Measurements from ENCODE around the gene RADIL.

The RADIL gene

DNA sequence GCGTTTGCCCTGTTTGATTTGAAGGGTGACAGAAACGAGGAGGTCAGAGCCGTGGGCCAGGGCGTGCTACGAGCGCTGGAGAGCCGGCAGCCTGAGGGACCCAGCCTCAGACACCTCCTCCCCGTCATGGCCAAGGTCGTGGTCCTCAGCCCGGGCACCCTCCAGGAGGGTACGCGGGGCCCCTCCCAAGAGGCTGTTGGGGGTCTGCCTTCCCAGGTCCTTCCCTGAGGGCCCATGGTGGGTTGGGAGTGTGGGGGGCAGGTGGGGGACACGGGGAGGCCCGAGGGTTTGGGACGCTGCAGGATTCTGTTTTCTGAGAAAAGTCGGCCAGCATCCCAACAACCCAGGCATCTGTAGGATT lies 100.2 kb downstream of the RADIL start:
- TF ChIP-seq, protein P1, sequence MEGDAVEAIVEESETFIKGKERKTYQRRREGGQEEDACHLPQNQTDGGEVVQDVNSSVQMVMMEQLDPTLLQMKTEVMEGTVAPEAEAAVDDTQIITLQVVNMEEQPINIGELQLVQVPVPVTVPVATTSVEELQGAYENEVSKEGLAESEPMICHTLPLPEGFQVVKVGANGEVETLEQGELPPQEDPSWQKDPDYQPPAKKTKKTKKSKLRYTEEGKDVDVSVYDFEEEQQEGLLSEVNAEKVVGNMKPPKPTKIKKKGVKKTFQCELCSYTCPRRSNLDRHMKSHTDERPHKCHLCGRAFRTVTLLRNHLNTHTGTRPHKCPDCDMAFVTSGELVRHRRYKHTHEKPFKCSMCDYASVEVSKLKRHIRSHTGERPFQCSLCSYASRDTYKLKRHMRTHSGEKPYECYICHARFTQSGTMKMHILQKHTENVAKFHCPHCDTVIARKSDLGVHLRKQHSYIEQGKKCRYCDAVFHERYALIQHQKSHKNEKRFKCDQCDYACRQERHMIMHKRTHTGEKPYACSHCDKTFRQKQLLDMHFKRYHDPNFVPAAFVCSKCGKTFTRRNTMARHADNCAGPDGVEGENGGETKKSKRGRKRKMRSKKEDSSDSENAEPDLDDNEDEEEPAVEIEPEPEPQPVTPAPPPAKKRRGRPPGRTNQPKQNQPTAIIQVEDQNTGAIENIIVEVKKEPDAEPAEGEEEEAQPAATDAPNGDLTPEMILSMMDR (IDR thresholded peaks at IDR 0.05; ENCODE audit: insufficient read depth, missing control alignments) = no peak
- DNase-seq (ENCODE audit: insufficient read length, low spot score) (no peak), FAIRE-seq (no peak)

DNA sequence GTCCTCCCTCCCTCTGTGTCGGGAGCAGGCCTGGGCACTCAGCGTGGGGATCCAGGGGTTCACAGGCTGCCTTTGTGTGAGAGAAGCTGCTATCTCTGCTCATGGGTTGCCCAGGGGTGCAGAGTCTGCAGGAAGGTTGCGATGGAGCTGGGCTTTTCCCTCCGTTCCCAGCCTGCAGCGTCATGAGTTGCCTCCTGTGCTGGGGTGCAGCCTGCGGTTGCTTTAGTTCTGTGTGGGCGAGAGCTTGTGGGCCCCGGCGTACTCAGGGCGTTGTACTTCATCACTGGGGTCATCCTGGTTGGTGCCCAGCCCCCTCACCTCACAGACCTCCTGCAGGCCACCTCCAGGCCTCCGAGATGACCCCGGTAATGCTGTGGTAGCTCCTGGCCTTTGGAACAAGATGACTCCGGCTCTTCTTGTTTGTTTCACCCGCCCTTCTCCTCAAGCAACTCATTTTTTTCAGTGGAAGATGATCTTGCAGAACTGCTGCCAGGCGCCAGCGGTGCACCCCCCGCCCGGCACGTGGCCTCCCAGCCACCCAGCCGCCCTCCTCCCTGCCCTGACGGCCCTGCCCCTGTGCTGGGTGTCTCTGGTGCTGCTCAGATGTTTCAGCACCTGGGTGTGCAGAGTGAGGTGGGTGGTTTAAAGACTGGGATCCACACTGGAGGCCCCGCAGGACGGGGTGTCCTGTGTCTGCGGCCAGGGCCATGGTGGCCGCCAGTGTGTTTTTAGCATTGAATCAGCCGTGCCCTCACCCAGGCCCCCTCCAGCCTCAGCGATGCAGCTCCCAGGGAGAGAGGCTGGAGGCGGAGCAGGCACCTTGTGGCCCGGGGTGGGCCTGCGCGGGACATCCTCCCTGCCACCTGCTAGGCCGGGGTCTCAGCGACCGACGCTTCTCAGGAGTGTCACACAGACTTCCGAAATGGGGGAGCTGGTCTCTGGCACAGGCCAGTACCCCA lies 100.9 kb downstream of the RADIL start:
- FAIRE-seq = no peak
- TF ChIP-seq, protein P1 (IDR thresholded peaks at IDR 0.05; ENCODE audit: insufficient read depth, missing control alignments) = no peak
- no peak for DNase-seq (ENCODE audit: insufficient read length, low spot score)

DNA sequence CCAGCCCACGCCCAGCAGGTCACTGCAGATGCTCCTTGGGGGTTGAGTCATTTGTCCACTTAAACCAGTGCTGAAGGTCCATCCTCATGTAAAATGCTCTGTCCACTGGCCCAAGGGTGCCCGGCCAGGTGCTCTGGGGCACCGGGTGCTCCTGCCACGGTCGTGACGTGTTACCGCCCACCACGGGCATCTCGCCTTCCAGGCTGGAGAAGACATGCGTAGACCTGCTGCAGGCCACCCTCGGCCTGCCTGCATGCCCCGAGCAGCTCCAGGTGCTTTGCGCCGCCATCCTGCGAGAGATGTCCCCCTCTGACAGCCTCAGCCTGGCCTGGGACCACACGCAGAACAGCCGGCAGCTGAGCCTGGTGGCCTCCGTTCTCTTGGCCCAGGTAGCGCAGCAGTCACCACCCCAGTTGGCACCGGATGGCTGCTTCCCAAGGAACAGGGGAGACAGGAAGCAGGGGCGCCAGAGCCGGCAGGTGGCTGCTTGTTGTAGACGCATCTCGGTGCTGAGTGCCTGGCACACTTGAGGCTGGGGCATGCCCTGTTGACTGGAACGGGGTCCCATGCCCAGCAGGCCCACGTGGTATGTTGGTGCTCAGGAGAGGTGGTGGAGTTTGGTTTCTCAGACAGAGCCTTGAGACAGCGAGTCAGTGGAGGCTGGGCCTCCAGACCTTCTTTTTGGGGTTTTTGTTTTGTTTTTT lies 102.0 kb downstream of the RADIL start:
- TF ChIP-seq, protein P1 (IDR thresholded peaks at IDR 0.05; ENCODE audit: insufficient read depth, missing control alignments) = no peak
- FAIRE-seq = no peak
- no peak for DNase-seq (ENCODE audit: insufficient read length, low spot score)

DNA sequence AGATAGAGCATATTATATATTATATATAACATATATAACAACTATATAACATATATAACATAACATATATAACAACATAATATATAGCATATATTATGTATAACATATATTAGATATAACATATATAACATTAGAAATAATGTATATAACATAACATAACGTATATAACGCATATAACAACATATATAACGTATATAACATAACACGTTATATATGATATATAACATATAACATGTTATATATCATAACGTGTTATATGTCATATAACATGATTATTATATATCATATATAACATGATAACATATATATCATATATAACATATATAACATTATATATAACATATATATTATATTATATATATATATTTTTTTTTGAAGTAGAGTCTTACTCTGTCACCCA lies 104.4 kb downstream of the RADIL start:
- DNase-seq (ENCODE audit: insufficient read length, low spot score) (no peak), FAIRE-seq (no peak)
- TF ChIP-seq, protein P1 (IDR thresholded peaks at IDR 0.05; ENCODE audit: insufficient read depth, missing control alignments) = no peak

DNA sequence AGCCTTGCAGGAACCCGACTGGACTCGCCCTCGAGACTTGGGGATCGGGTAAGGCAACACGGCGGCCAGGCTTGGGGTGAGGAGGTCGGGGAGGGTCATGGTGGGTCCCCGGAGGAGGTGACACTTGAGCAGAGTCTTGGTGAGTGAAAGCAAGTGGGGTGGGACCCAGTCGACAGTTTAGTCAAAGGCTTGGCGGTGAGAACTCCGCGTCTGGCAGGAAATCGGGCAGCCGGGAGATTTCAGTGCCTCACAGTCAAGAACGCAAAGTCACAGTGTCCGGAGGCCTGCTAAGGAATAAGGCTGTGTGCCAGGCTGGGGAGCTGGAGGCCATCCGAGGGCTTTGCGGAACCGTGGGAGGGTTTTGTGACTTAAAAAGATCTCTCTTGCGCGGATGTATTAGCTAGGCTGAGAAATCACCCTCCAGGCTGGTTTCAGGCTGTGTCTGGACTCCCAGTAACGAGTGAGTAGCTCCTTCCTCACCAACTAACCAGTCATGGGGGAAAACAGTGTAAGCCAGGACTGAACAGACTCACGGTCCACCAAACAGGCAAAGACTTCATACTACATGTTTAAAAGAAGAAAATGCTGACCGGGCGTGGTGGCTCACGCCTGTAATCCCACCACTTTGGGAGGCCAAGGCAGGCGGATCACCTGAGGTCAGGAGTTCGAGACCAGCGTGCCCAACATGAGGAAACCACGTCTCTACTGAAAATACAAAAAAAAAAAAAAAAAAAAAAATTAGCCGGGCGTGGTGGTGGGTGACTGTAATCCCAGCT lies 107.5 kb downstream of the RADIL start:
- FAIRE-seq (no peak), DNase-seq (ENCODE audit: insufficient read length, low spot score) (no peak)
- TF ChIP-seq, protein P1 (IDR thresholded peaks at IDR 0.05; ENCODE audit: insufficient read depth, missing control alignments) = no peak

DNA sequence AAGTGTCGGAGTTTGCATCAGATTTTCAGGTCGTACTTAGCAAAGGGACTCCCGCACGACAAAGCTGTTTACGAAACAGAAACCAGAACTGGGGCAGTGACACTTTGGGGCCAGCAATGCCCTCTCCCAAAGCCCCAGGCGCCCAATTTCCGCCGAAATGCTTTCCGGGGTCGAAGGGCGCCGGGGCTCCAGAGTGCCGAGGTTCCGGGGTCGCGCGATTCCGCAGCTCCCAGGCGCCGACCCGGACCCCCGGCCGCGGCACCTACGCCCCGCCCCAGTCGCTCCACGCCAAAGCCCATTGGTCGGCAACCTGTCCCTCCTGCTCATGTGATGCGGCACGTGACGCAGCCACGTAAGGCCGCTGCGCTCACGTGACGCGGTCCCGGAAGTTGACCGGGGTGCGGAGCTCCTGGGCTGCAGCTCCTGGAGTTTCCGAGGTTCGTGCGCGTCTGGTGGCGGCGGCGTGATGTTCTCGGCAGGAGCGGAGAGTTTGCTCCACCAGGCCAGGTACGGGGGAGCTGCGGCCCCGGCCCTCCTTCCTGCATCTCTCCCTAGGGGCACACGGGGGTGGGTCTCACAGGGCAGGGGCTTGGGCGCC lies 108.2 kb downstream of the RADIL start, which contains the start of gene AP5Z1:
Gene AP5Z1, plus strand, starts transcription at position 374 of the 598 bp plus-strand sequence. Its CDS starts 93 bp downstream, at position 467.
- DNase-seq (ENCODE audit: insufficient read length, low spot score) = peak; percentile 98
- TF ChIP-seq, protein P1 (IDR thresholded peaks at IDR 0.05; ENCODE audit: insufficient read depth, missing control alignments) = no peak
- no peak for FAIRE-seq
